ENCODE results near the gene DIDO1. TPM values are rescaled to one million over a fixed set of nuclear protein-coding genes. Genes with fewer than 3 reads are reported as not detected.
A peak's percentile ranks its signal among the peaks of the same experiment; 100 is the strongest.
"Not testable (repeated sequence)": the region's sequence is repeated elsewhere in the genome, so short reads cannot be mapped to it uniquely, and the experiment has no call there.

The DIDO1 gene
- total RNA-seq, 2 donors from 2014 or later: 58.3 to 65.7 TPM

GRCh38 chr20:62880935-62881661 lies 45.2 kb downstream of the DIDO1 start:
- no peaks in the 10 kb centered on the region for H3K9me3 ChIP-seq (ENCODE audit: control insufficient read depth, low read length, poor library complexity, severe bottlenecking)
- H3K27me3 Mint-ChIP-seq: no peaks in the 10 kb centered on the region
- peaks cover 2% of the 10 kb centered on the region for H3K36me3 Mint-ChIP-seq (ENCODE audit: low read depth)
- H3K27ac Mint-ChIP-seq: peak overlapping the region; percentile 65
- H3K4me1 Mint-ChIP-seq: peaks cover 2% of the 10 kb centered on the region
- no peak for ATAC-seq
- no peak overlapping the region for H3K4me3 Mint-ChIP-seq
- no peak for DNase-seq

- H3K4me3 Mint-ChIP-seq: no peak overlapping the region
- ATAC-seq (no peak), DNase-seq (no peak)
- H3K36me3 Mint-ChIP-seq (ENCODE audit: low read depth): peaks cover 2% of the 10 kb centered on the region
- H3K4me1 Mint-ChIP-seq: peaks cover 7% of the 10 kb centered on the region
- no peaks in the 10 kb centered on the region for H3K27me3 Mint-ChIP-seq
- H3K9me3 ChIP-seq (ENCODE audit: control insufficient read depth, low read length, poor library complexity, severe bottlenecking): no peaks in the 10 kb centered on the region
- H3K27ac Mint-ChIP-seq: no peak overlapping the region
These were observed 46.0 kb downstream of the DIDO1 start for GRCh38 chr20:62880147-62880934.

GRCh38 chr20:62879275-62880146 lies 46.8 kb downstream of the DIDO1 start:
- Mint-ChIP-seq H3K4me3 (no peak overlapping the region), H3K27me3 (peaks cover 1% of the 10 kb centered on the region), H3K27ac (no peak overlapping the region), H3K4me1 (peaks cover 10% of the 10 kb centered on the region), H3K36me3 (ENCODE audit: low read depth) (peaks cover 2% of the 10 kb centered on the region)
- no peak for ATAC-seq
- no peaks in the 10 kb centered on the region for H3K9me3 ChIP-seq (ENCODE audit: control insufficient read depth, low read length, poor library complexity, severe bottlenecking)
- no peak for DNase-seq

- Mint-ChIP-seq H3K4me3 (no peak overlapping the region), H3K4me1 (peaks cover 17% of the 10 kb centered on the region), H3K36me3 (ENCODE audit: low read depth) (peaks cover 2% of the 10 kb centered on the region), H3K27ac (no peak overlapping the region), H3K27me3 (peaks cover 6% of the 10 kb centered on the region)
- no peak for ATAC-seq
- DNase-seq: no peak
- no peaks in the 10 kb centered on the region for H3K9me3 ChIP-seq (ENCODE audit: control insufficient read depth, low read length, poor library complexity, severe bottlenecking)
These were observed 47.9 kb downstream of the DIDO1 start for GRCh38 chr20:62878244-62879038.

GRCh38 chr20:62876902-62877816 lies 49.1 kb downstream of the DIDO1 start:
- no peak for DNase-seq
- H3K4me1 Mint-ChIP-seq: peaks cover 21% of the 10 kb centered on the region
- peaks cover 2% of the 10 kb centered on the region for H3K36me3 Mint-ChIP-seq (ENCODE audit: low read depth)
- H3K4me3 Mint-ChIP-seq: peak overlapping the region; percentile 31
- no peak for ATAC-seq
- H3K27me3 Mint-ChIP-seq: peaks cover 16% of the 10 kb centered on the region
- H3K9me3 ChIP-seq (ENCODE audit: control insufficient read depth, low read length, poor library complexity, severe bottlenecking): no peaks in the 10 kb centered on the region
- no peak overlapping the region for H3K27ac Mint-ChIP-seq

- H3K36me3 Mint-ChIP-seq (ENCODE audit: low read depth): peaks cover 2% of the 10 kb centered on the region
- ATAC-seq (no peak), DNase-seq (no peak)
- H3K27me3 Mint-ChIP-seq: peaks cover 16% of the 10 kb centered on the region
- peaks cover 21% of the 10 kb centered on the region for H3K4me1 Mint-ChIP-seq
- H3K9me3 ChIP-seq (ENCODE audit: control insufficient read depth, low read length, poor library complexity, severe bottlenecking): no peaks in the 10 kb centered on the region
- no peak overlapping the region for H3K4me3 Mint-ChIP-seq
- H3K27ac Mint-ChIP-seq: peak overlapping the region; percentile 29
These were observed 49.8 kb downstream of the DIDO1 start for GRCh38 chr20:62876501-62876901.

- Mint-ChIP-seq H3K27ac (peak overlapping the region; percentile 29), H3K4me1 (peaks cover 19% of the 10 kb centered on the region), H3K36me3 (ENCODE audit: low read depth) (no peaks in the 10 kb centered on the region), H3K27me3 (peaks cover 16% of the 10 kb centered on the region), H3K4me3 (peak overlapping the region; percentile 67)
- H3K9me3 ChIP-seq (ENCODE audit: control insufficient read depth, low read length, poor library complexity, severe bottlenecking): no peaks in the 10 kb centered on the region
- ATAC-seq (no peak), DNase-seq (peak in 1 of 3 donors; percentile 29)
These were observed 50.6 kb downstream of the DIDO1 start for GRCh38 chr20:62875419-62876361.

GRCh38 chr20:62874964-62875344 lies 51.4 kb downstream of the DIDO1 start:
- Mint-ChIP-seq H3K36me3 (ENCODE audit: low read depth) (no peaks in the 10 kb centered on the region), H3K4me3 (no peak overlapping the region), H3K4me1 (peaks cover 19% of the 10 kb centered on the region), H3K27me3 (peaks cover 16% of the 10 kb centered on the region), H3K27ac (no peak overlapping the region)
- ATAC-seq (no peak), DNase-seq (no peak)
- no peaks in the 10 kb centered on the region for H3K9me3 ChIP-seq (ENCODE audit: control insufficient read depth, low read length, poor library complexity, severe bottlenecking)

GRCh38 chr20:62873681-62874031 lies 52.6 kb downstream of the DIDO1 start:
- not testable (repeated sequence) for DNase-seq; H3K9me3 ChIP-seq (ENCODE audit: control insufficient read depth, low read length, poor library complexity, severe bottlenecking); H3K36me3 Mint-ChIP-seq (ENCODE audit: low read depth); ATAC-seq
- peak overlapping the region; percentile 60 for H3K27ac Mint-ChIP-seq
- H3K4me1 Mint-ChIP-seq: peaks cover 20% of the 10 kb centered on the region
- H3K27me3 Mint-ChIP-seq: peaks cover 16% of the 10 kb centered on the region
- H3K4me3 Mint-ChIP-seq: peak overlapping the region; percentile 74

GRCh38 chr20:62873280-62873679 lies 53.0 kb downstream of the DIDO1 start:
- H3K4me1 Mint-ChIP-seq: peaks cover 21% of the 10 kb centered on the region
- no peaks in the 10 kb centered on the region for H3K9me3 ChIP-seq (ENCODE audit: control insufficient read depth, low read length, poor library complexity, severe bottlenecking)
- DNase-seq: no peak
- ATAC-seq: no peak
- peak overlapping the region; percentile 60 for H3K27ac Mint-ChIP-seq
- H3K36me3 Mint-ChIP-seq (ENCODE audit: low read depth): no peaks in the 10 kb centered on the region
- peaks cover 16% of the 10 kb centered on the region for H3K27me3 Mint-ChIP-seq
- peak overlapping the region; percentile 74 for H3K4me3 Mint-ChIP-seq

- peaks cover 21% of the 10 kb centered on the region for H3K4me1 Mint-ChIP-seq
- no peak overlapping the region for H3K27ac Mint-ChIP-seq
- DNase-seq: no peak
- no peak overlapping the region for H3K4me3 Mint-ChIP-seq
- H3K9me3 ChIP-seq (ENCODE audit: control insufficient read depth, low read length, poor library complexity, severe bottlenecking): no peaks in the 10 kb centered on the region
- H3K36me3 Mint-ChIP-seq (ENCODE audit: low read depth): no peaks in the 10 kb centered on the region
- ATAC-seq: no peak
- peaks cover 16% of the 10 kb centered on the region for H3K27me3 Mint-ChIP-seq
These were observed 53.4 kb downstream of the DIDO1 start for GRCh38 chr20:62872862-62873261.
